Liver (tissue), 3 donors: ENCODE data around the gene EPN3.

ENCODE experiments used
- CTCF ChIP-seq: fragments of 150-350 bp; IDR thresholded peaks from 2 replicates; pipeline ENCODE4 v1.5.1; 2017; ENCODE audit warnings: improper control_type of control experiment, low read depth, low read length; ENCODE audit not compliant: missing input control
- EGR1 ChIP-seq, 2 donors: IDR thresholded peaks; 2 replicates each; pipeline ENCODE4 v1.6.1; 2016 to 2018; ENCODE audit warnings: antibody characterized with exemption in 2 of 2, low read depth in 2 of 2
- FOXA2 ChIP-seq: IDR thresholded peaks from 2 replicates; pipeline ENCODE4 v1.6.1; 2016; ENCODE audit warnings: antibody characterized with exemption
- GABPA ChIP-seq, 2 donors: IDR thresholded peaks in 1 of 2; conservative IDR thresholded peaks in 1 of 2; 2 replicates each; pipeline ENCODE4 v1.6.1; 2016; ENCODE audit warnings: antibody characterized with exemption in 2 of 2, mild to moderate bottlenecking in 1 of 2, moderate library complexity in 1 of 2
- HNF4A ChIP-seq, 2 donors: conservative IDR thresholded peaks; 2 replicates each; pipeline ENCODE4 v1.6.1; 2016; ENCODE audit warnings: antibody characterized with exemption in 2 of 2, mild to moderate bottlenecking in 2 of 2
- MAX ChIP-seq: IDR thresholded peaks from 2 replicates; pipeline ENCODE4 v1.6.1; 2016; ENCODE audit warnings: antibody characterized with exemption
- RAD21 ChIP-seq, 2 donors: IDR thresholded peaks; 2 replicates each; pipeline ENCODE4 v1.6.1; 2016; ENCODE audit warnings: antibody characterized with exemption in 2 of 2, mild to moderate bottlenecking in 2 of 2
- RXRA ChIP-seq, 2 donors: IDR thresholded peaks; 2 replicates each; pipeline ENCODE4 v1.6.1; 2017 to 2018; ENCODE audit warnings: antibody characterized with exemption in 2 of 2, mild to moderate bottlenecking in 1 of 2
- TAF1 ChIP-seq: conservative IDR thresholded peaks from 2 replicates; pipeline ENCODE4 v1.6.1; 2016; ENCODE audit warnings: antibody characterized with exemption, mild to moderate bottlenecking
- YY1 ChIP-seq: IDR thresholded peaks from 2 replicates; pipeline ENCODE4 v1.6.1; 2016; ENCODE audit warnings: antibody characterized with exemption, mild to moderate bottlenecking
- TF ChIP-seq, protein P1 (sequence below): IDR thresholded peaks from 2 replicates; pipeline ENCODE4 v1.6.1; 2016; ENCODE audit warnings: antibody characterized with exemption, mild to moderate bottlenecking
- TF ChIP-seq, protein P2 (sequence below): IDR thresholded peaks from 2 replicates; pipeline ENCODE4 v1.6.1; 2016; ENCODE audit warnings: antibody characterized with exemption
- TF ChIP-seq, protein P3 (sequence below): IDR thresholded peaks from 2 replicates; pipeline ENCODE4 v1.6.1; 2016; ENCODE audit warnings: antibody characterized with exemption
- donor health status: healthy.
- donor health status: healthy.

- TF ChIP-seq MAX: no peak
- TF ChIP-seq, protein P1, sequence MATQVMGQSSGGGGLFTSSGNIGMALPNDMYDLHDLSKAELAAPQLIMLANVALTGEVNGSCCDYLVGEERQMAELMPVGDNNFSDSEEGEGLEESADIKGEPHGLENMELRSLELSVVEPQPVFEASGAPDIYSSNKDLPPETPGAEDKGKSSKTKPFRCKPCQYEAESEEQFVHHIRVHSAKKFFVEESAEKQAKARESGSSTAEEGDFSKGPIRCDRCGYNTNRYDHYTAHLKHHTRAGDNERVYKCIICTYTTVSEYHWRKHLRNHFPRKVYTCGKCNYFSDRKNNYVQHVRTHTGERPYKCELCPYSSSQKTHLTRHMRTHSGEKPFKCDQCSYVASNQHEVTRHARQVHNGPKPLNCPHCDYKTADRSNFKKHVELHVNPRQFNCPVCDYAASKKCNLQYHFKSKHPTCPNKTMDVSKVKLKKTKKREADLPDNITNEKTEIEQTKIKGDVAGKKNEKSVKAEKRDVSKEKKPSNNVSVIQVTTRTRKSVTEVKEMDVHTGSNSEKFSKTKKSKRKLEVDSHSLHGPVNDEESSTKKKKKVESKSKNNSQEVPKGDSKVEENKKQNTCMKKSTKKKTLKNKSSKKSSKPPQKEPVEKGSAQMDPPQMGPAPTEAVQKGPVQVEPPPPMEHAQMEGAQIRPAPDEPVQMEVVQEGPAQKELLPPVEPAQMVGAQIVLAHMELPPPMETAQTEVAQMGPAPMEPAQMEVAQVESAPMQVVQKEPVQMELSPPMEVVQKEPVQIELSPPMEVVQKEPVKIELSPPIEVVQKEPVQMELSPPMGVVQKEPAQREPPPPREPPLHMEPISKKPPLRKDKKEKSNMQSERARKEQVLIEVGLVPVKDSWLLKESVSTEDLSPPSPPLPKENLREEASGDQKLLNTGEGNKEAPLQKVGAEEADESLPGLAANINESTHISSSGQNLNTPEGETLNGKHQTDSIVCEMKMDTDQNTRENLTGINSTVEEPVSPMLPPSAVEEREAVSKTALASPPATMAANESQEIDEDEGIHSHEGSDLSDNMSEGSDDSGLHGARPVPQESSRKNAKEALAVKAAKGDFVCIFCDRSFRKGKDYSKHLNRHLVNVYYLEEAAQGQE: no peak
- TF ChIP-seq CTCF: no peak
- TF ChIP-seq RAD21 (IDR thresholded peaks at IDR 0.05): no peak
- TF ChIP-seq GABPA (IDR thresholded peaks at IDR 0.05 in 1 of 2, conservative IDR thresholded peaks at IDR 0.05 in 1 of 2): no peak
- TF ChIP-seq HNF4A (conservative IDR thresholded peaks at IDR 0.05): no peak
- TF ChIP-seq, protein P2, sequence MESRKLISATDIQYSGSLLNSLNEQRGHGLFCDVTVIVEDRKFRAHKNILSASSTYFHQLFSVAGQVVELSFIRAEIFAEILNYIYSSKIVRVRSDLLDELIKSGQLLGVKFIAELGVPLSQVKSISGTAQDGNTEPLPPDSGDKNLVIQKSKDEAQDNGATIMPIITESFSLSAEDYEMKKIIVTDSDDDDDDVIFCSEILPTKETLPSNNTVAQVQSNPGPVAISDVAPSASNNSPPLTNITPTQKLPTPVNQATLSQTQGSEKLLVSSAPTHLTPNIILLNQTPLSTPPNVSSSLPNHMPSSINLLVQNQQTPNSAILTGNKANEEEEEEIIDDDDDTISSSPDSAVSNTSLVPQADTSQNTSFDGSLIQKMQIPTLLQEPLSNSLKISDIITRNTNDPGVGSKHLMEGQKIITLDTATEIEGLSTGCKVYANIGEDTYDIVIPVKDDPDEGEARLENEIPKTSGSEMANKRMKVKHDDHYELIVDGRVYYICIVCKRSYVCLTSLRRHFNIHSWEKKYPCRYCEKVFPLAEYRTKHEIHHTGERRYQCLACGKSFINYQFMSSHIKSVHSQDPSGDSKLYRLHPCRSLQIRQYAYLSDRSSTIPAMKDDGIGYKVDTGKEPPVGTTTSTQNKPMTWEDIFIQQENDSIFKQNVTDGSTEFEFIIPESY: no peak
- TF ChIP-seq TAF1: no peak
- TF ChIP-seq, protein P3, sequence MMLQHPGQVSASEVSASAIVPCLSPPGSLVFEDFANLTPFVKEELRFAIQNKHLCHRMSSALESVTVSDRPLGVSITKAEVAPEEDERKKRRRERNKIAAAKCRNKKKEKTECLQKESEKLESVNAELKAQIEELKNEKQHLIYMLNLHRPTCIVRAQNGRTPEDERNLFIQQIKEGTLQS: no peak
- TF ChIP-seq RXRA (IDR thresholded peaks at IDR 0.05): no peak
- TF ChIP-seq YY1: no peak
- no peak for TF ChIP-seq EGR1 (IDR thresholded peaks at IDR 0.05; ENCODE audit: low read depth in 2 of 2)
- TF ChIP-seq FOXA2: no peak
These were observed 14.0 kb upstream of the EPN3 start for GRCh38 chr17:50518384-50519023.
